SU-DHL-6 (cell line): ENCODE measurements around the gene WDR81.

Experiments
- CTCF ChIP-seq: fragments of 200-600 bp; sonication (generic); IDR thresholded peaks from one replicate; pipeline ENCODE4 v1.5.1; 2017; ENCODE audit warnings: antibody characterized with exemption, mild to moderate bottlenecking, low read length, moderate library complexity; ENCODE audit not compliant: insufficient read depth, poor library complexity, severe bottlenecking
- EZH2phosphoT487 ChIP-seq: fragments of 200-600 bp; sonication (generic), shearing (Covaris generic); conservative IDR thresholded peaks from 2 replicates; pipeline ENCODE4 v1.6.1; 2018; ENCODE audit warnings: mild to moderate bottlenecking, antibody characterized with exemption, low read length, moderate library complexity, mixed read lengths

DNA sequence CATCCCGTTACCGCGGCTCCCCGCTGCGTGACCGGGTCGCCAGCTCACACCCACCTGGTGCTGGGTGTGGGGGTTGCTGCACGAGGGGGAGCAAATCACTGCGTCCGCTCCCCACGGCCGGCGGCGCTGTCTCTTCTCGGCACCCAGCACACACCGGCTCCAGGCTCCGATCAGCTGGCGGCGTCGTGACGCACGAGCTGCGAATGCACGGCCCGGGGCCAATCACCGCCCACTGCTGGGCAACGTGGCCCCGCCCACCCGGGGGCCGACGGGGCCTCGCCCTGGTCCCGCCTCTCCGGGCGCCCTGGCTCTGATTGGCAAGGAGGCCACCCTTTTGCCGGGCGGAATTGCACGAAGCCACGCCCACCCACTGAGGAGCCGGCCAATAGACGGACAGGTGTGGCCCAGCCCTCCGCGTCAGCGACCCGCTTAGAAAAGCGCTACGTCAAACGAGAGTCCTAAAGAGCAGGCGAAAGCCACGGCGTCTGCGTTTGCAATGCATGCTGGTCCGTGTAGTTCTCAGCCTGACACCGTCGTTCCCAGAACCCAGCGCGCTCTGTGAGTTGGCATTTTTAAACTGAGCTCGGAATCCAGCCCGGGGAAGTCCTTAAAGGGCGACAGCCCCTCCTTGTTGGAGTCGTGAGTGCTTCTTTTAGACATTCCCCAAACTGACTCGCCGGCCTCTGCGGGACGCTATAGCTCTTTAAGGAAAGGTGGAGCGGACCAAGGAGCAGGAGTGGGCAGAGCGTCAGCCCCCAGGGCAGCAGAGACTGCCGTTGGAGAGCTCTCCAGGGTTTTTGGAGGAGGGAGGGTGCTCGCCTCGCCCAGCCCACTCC, 8.2 kb upstream of the WDR81 start:
- no peak for TF ChIP-seq EZH2phosphoT487
- TF ChIP-seq CTCF, result no peak
